ENCODE results near the gene SLC22A23.

DNA sequence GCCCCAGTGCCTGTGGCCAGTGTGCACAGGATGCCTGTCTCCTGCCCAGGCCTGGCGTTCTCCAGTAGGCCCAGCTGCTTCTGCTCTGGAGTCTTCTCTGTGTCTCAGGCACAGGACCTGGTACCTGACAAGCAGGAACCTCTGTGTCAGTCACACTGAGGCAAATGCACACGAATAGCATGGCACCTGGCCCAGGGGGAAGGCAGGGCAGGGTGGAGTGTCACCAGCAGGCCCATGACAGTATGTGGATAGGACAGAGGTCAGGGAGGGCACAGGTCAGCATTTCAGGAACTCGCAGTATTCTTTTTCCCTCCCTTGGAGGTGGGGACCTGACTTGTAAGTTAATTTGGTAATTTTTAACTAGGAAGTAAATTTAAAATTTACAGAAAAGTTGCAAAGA is 192.5 kb downstream of the SLC22A23 start:
- TF ChIP-seq FOXM1 (IDR thresholded peaks at IDR 0.05; ENCODE audit: borderline replicate concordance) (no peak), ELF4 (IDR thresholded peaks at IDR 0.05) (no peak), BHLHE40 (IDR thresholded peaks at IDR 0.05; ENCODE audit: borderline replicate concordance) (no peak), SP1 (IDR thresholded peaks at IDR 0.05) (no peak), FOXA1 (IDR thresholded peaks at IDR 0.05) (no peak), PKNOX1 (IDR thresholded peaks at IDR 0.05) (no peak), FOXK2 (IDR thresholded peaks at IDR 0.05) (no peak), SUZ12 (IDR thresholded peaks at IDR 0.05) (no peak), NFRKB (IDR thresholded peaks at IDR 0.05) (no peak), TARDBP (IDR thresholded peaks at IDR 0.05) (no peak), ZNF384 (IDR thresholded peaks at IDR 0.05) (no peak), HDGF (IDR thresholded peaks at IDR 0.05; ENCODE audit: borderline replicate concordance) (no peak)

Measured in HEK293T (cell line).